Vagina (tissue), 2 donors: ENCODE data around the gene SLC8A2.

Source experiments
- CTCF ChIP-seq, 3 experiments: fragments of 450-650 bp in 2 of 3; fragments of 200-600 bp in 1 of 3; sonication (generic) in 1 of 3; IDR thresholded peaks; one replicate each; pipeline ENCODE4 v1.5.1; 2017 to 2019; ENCODE audit warnings: antibody characterized with exemption in 3 of 3, mild to moderate bottlenecking in 2 of 3, moderate library complexity in 2 of 3
- POLR2A ChIP-seq, 2 donors: fragments of 450-650 bp; IDR thresholded peaks; one replicate each; pipeline ENCODE4 v1.6.1; 2017; ENCODE audit warnings: antibody characterized with exemption in 2 of 2, mild to moderate bottlenecking in 2 of 2, moderate library complexity in 2 of 2

GRCh38 chr19:47509973-47510372 is 38.3 kb upstream of the SLC8A2 start:
- TF ChIP-seq POLR2A (IDR thresholded peaks at IDR 0.05) (no peak), CTCF (IDR thresholded peaks at IDR 0.05) (no peak)
